Erythroblast (primary cell): ENCODE measurements around the gene EHF.

Experiments
- DNase-seq, 2 experiments: peaks; one replicate each; lab custom pipeline; 2025; lab: John Stamatoyannopoulos, UW
- GATA1 ChIP-seq: IDR thresholded peaks from 2 replicates; pipeline ENCODE4 v1.6.1; 2011; ENCODE audit warnings: low read depth, mild to moderate bottlenecking, control low read depth, low read length, moderate library complexity
- POLR2A ChIP-seq: IDR thresholded peaks from 2 replicates; pipeline ENCODE4 v1.6.1; 2011; ENCODE audit warnings: mild to moderate bottlenecking, low read length

The EHF gene

GRCh38 chr11:34623463-34623862 lies 2.6 kb downstream of the EHF start:
- TF ChIP-seq POLR2A (no peak), GATA1 (no peak)
- DNase-seq, result no peak

GRCh38 chr11:34624069-34624468 lies 3.2 kb downstream of the EHF start:
- DNase-seq, result no peak
- no peak for TF ChIP-seq POLR2A
- TF ChIP-seq GATA1, result no peak

GRCh38 chr11:34625576-34625975 lies 4.7 kb downstream of the EHF start:
- DNase-seq, result no peak
- TF ChIP-seq POLR2A (no peak), GATA1 (no peak)

DNA sequence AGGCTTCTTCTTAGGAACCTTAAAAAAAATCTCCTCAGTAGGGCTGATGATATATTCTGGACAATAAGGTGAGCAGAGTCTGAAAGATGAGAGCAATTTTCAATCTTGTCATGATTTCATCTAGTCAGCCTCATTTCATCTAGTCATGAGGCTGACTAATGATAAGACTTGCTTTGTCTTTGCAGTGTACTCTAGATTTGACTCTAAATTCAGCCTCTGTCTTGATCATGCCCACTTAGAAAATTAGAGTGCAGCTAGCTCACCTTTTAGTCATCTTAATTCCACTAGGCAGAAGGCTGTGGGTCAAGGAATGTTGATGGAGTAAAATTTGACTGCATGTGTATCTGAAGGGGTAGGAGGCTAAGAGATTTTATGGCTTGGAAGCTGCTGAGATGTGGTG lies 5.5 kb downstream of the EHF start:
- DNase-seq, result no peak

DNA sequence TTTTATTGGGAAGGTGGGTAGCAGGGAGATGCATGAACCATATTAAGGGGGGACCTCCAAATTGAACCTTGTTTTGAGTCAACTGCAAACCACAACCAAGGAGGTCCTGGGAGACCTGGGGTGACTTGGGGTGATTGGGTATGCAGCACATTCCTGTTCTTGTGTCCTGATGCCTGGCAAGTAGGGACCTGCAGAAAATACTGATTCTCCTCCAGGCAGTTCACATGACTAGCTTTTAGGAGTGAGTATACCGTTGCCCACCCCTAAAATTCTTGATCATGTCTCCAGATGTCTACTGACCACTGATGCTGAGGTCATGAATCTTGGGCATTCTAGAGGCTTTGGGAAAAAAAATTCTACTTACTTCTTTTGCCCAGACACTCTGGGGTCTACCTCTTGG lies 6.3 kb downstream of the EHF start:
- DNase-seq, result no peak
- no peak for TF ChIP-seq GATA1
- no peak for TF ChIP-seq POLR2A

More for the DNA sequence above, 5.5 kb downstream of the EHF start:
- TF ChIP-seq GATA1 (no peak), POLR2A (no peak)

- DNase-seq, result no peak
- TF ChIP-seq POLR2A, result no peak
- TF ChIP-seq GATA1, result no peak
Measured at GRCh38 chr11:34629711-34630110, 8.8 kb downstream of the EHF start.

GRCh38 chr11:34630544-34630943 lies 9.7 kb downstream of the EHF start:
- TF ChIP-seq GATA1 (no peak), POLR2A (no peak)
- DNase-seq, result no peak

GRCh38 chr11:34631297-34631696 lies 10.4 kb downstream of the EHF start:
- DNase-seq, result no peak
- TF ChIP-seq GATA1 (no peak), POLR2A (no peak)

DNA sequence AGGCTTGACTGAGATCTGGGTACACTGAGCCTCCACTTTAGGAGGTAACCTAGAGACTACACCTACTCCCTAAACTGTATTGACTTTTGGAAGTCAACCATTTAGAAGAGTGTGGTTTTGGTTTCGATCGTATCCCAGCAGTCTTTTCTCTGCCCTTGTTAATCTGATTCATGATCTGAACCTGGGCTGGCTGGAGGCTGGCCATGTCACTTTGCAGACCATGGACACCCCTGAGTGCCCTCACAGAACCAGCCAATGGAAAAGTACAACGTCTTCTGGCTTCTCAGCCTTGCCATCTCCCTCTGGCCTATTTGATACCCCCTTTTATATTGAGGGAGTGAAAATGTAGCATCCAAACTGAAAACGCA lies 10.8 kb downstream of the EHF start:
- no peak for DNase-seq
- TF ChIP-seq POLR2A, result no peak
- no peak for TF ChIP-seq GATA1

GRCh38 chr11:34632105-34632791 lies 11.4 kb downstream of the EHF start:
- no peak for DNase-seq
- TF ChIP-seq POLR2A (no peak), GATA1 (no peak)

- DNase-seq, result no peak
- TF ChIP-seq POLR2A, result no peak
- no peak for TF ChIP-seq GATA1
Measured at GRCh38 chr11:34633640-34633989, 12.7 kb downstream of the EHF start.

- DNase-seq, result no peak
Measured at GRCh38 chr11:34633990-34634693, 13.2 kb downstream of the EHF start.

GRCh38 chr11:34634694-34635062 lies 13.8 kb downstream of the EHF start:
- no peak for DNase-seq

More at GRCh38 chr11:34633990-34634693, 13.2 kb downstream of the EHF start:
- TF ChIP-seq GATA1, result no peak
- no peak for TF ChIP-seq POLR2A

GRCh38 chr11:34636127-34636526 lies 15.2 kb downstream of the EHF start:
- DNase-seq, result no peak
- TF ChIP-seq POLR2A (no peak), GATA1 (no peak)

More at GRCh38 chr11:34634694-34635062, 13.8 kb downstream of the EHF start:
- TF ChIP-seq GATA1, result no peak
- TF ChIP-seq POLR2A, result no peak
